GM21529 (cell line): ENCODE measurements around the gene LRAT.

Experiments used
- ATAC-seq: cut with Tn5 transposase; IDR thresholded peaks from one replicate; pipeline ENCODE4 v1.9.1; 2021; ENCODE audit not compliant: unreplicated experiment

Gene LRAT

GRCh38 chr4:154757713-154758112, 13.9 kb downstream of the LRAT start:
- ATAC-seq: no peak

- ATAC-seq: no peak
These were observed 17.1 kb downstream of the LRAT start for GRCh38 chr4:154760895-154761294.

- no peak for ATAC-seq
These were observed 34.5 kb downstream of the LRAT start for GRCh38 chr4:154778264-154778663.

- ATAC-seq: no peak
These were observed 35.7 kb downstream of the LRAT start for GRCh38 chr4:154779362-154779947.

DNA sequence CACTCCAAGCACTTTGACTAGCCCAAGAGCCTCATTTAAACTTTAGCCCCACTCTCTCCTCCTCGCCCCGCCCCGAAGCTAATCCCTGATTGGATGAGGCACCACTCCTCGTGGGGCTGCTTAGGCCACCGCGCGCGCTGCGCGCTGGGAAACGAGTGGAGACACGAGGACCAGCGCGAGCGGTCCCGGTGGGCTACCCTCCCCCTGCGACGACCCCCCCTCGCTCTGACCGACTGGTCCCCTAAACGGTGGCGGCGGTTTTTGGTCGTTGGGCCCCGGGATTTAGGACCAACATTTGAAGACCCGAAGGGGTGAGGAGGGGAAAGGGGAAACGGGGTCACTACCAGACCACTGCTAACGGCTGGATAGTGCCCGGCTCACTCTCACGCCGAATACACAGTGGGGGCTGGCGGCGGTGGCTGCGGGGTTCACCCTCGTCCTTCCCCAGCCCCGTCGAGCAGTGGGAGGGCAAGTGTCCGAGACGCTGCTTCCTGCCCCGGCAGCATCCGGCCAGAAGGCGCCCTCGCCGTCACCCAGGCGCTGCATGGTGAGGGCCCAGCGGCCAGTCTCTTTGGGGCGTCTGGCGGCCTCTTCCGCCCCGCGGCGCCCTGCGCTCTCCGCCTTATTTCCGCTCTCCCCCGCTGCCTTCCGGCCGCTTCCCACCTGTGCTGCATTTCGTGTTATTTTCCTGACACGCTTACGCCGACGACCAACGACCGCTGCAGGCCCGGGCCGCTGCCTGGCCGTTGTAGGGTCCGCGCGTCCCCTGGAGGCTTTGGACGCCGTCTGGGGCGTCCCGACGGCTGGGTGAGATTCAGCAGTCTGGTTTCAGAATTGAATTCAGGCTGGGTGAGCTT, 37.6 kb downstream of the LRAT start, which contains the start of gene RBM46:
RBM46 (plus strand) TSS at position 147 of the 857 bp plus-strand sequence. CDS start 15,481 bp downstream, outside the sequence.
- ATAC-seq: no peak

GRCh38 chr4:154781983-154782293, 38.1 kb downstream of the LRAT start:
- ATAC-seq: no peak
